Measurements from ENCODE around the gene CTNNA2. TPM values are rescaled to one million over a fixed set of nuclear protein-coding genes. Genes with fewer than 3 reads are reported as not detected.

CTNNA2 gene
- total RNA-seq, 5 donors from 2014 or later (not counting 1 experiment from before 2014, with no cell fraction given), result not detected

DNA sequence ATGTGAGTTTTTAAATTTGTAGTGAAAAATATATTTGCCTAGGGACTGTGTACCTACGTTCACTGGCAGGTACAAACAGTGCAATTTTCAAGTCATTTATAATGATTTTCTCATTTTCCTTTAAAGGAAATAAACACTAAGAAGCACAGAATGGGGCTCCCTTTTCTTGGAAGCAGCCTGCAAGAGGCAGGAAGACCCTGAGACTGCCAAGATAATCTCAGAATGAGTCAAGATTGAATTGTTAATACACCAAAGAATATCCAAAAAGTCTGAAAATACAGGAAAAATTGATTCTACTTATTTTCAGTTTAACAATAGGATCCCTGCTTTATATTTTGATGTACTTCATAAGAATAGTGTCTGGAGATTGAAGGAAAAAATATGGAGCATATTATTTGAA, 331.2 kb downstream of the CTNNA2 start:
- no peak overlapping the region for H3K4me3 ChIP-seq (ENCODE audit: control insufficient read depth in 1 of 2, extremely low read depth in 1 of 2, low read length in 1 of 2)
- CTCF ChIA-PET, result no interaction called here
- no peak overlapping the region for H3K4me3 Mint-ChIP-seq
- H3K27me3 Mint-ChIP-seq, result no peaks in the 10 kb centered on the region
- no peaks in the 10 kb centered on the region for H3K27me3 ChIP-seq (replicated peaks in 1 of 2; ENCODE audit: control insufficient read depth in 2 of 2, extremely low read depth in 1 of 2, insufficient read depth in 2 of 2, low read length in 1 of 2)
- H3K9me3 Mint-ChIP-seq, result peaks cover 3 to 7% (median 4%) of the 10 kb centered on the region in 3 donors
- DNase-seq (no peak), ATAC-seq (replicated peaks in 1 of 4) (no peak)
- H3K4me1 ChIP-seq (ENCODE audit: control insufficient read depth in 1 of 2, extremely low read depth in 1 of 2, insufficient read depth in 2 of 2, low read length in 2 of 2), result no peaks in the 10 kb centered on the region
- H3K36me3 Mint-ChIP-seq, result no peaks in the 10 kb centered on the region
- H3K27ac Mint-ChIP-seq, result no peak overlapping the region
- WGBS (ENCODE audit: insufficient coverage), result 40% methylated on average over 1 of the region's 1 CpG
- H3K4me1 Mint-ChIP-seq, result no peaks in the 10 kb centered on the region
- H3K36me3 ChIP-seq (ENCODE audit: control insufficient read depth in 2 of 2, extremely low read depth in 1 of 2, insufficient read depth in 1 of 2, low read length in 1 of 2), result no peaks in the 10 kb centered on the region
- no peaks in the 10 kb centered on the region for H3K9me3 ChIP-seq
- POLR2A ChIA-PET, result no interaction called here
- H3K27ac ChIP-seq (ENCODE audit: low read length), result no peak overlapping the region

DNA sequence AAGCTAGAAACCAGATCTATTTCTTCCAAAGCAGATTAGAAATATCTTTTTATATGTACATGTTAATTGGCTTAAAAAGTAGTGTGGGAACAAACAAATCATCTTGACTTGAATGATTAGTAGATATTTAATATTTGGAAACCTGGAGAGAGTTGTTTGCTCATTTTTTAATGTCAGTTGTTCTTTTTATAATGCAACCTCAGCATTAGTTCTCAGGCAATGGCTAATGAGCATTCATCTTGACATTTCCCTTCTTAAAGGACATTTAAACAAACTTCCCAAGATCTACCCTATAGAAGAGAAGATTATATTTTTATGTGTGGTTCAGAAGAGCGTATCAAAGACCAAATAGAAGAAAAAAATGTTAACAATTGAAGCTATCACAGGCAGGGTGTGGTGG, 334.0 kb downstream of the CTNNA2 start:
- Histone ChIP-seq H3K9me3 (no peaks in the 10 kb centered on the region), H3K4me1 (ENCODE audit: control insufficient read depth in 1 of 2, extremely low read depth in 1 of 2, insufficient read depth in 2 of 2, low read length in 2 of 2) (no peaks in the 10 kb centered on the region), H3K36me3 (ENCODE audit: control insufficient read depth in 2 of 2, extremely low read depth in 1 of 2, insufficient read depth in 1 of 2, low read length in 1 of 2) (no peaks in the 10 kb centered on the region), H3K27ac (ENCODE audit: low read length) (no peak overlapping the region), H3K27me3 (replicated peaks in 1 of 2; ENCODE audit: control insufficient read depth in 2 of 2, extremely low read depth in 1 of 2, insufficient read depth in 2 of 2, low read length in 1 of 2) (no peaks in the 10 kb centered on the region), H3K4me3 (ENCODE audit: control insufficient read depth in 1 of 2, extremely low read depth in 1 of 2, low read length in 1 of 2) (no peak overlapping the region)
- Mint-ChIP-seq H3K27ac (no peak overlapping the region), H3K4me3 (no peak overlapping the region), H3K27me3 (no peaks in the 10 kb centered on the region), H3K9me3 (peaks cover 3 to 6% (median 3%) of the 10 kb centered on the region in 3 donors), H3K4me1 (no peaks in the 10 kb centered on the region), H3K36me3 (no peaks in the 10 kb centered on the region)
- ChIA-PET POLR2A (no interaction called here), CTCF (no interaction called here)
- DNase-seq (no peak), ATAC-seq (replicated peaks in 1 of 4) (no peak)
- no CpG with 5 or more reads among the region's 1 CpG for WGBS (ENCODE audit: insufficient coverage)

DNA sequence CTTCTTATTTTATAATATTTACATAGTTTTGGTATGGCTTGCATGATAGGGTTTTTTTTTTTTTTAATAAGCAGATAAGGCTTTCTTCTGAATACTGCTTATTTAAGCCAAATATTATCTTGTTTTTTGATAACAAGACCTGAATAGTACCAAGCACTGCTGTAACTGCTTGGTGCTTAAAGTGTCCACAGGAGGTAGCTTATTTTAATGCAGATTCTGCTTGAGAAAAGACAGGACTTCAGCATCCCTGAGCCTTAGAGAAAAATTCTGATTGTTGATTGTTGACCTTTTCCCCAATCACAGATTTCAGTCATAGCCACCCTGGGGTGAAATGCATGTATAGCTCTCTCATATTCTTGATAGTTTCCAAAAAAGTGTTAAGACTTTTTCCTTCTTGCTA, 336.4 kb downstream of the CTNNA2 start:
- no peak overlapping the region for H3K27ac ChIP-seq (ENCODE audit: low read length)
- ChIA-PET POLR2A (no interaction called here), CTCF (no interaction called here)
- no peak overlapping the region for H3K4me3 Mint-ChIP-seq
- H3K27me3 Mint-ChIP-seq, result no peaks in the 10 kb centered on the region
- ATAC-seq (replicated peaks in 1 of 4), result no peak
- H3K9me3 ChIP-seq, result no peaks in the 10 kb centered on the region
- H3K27ac Mint-ChIP-seq, result no peak overlapping the region
- no peak overlapping the region for H3K4me3 ChIP-seq (ENCODE audit: control insufficient read depth in 1 of 2, extremely low read depth in 1 of 2, low read length in 1 of 2)
- peaks cover 1 to 6% (median 3%) of the 10 kb centered on the region in 3 donors for H3K9me3 Mint-ChIP-seq
- no peaks in the 10 kb centered on the region for H3K4me1 ChIP-seq (ENCODE audit: control insufficient read depth in 1 of 2, extremely low read depth in 1 of 2, insufficient read depth in 2 of 2, low read length in 2 of 2)
- H3K36me3 ChIP-seq (ENCODE audit: control insufficient read depth in 2 of 2, extremely low read depth in 1 of 2, insufficient read depth in 1 of 2, low read length in 1 of 2), result no peaks in the 10 kb centered on the region
- no peak for DNase-seq
- no peaks in the 10 kb centered on the region for H3K27me3 ChIP-seq (replicated peaks in 1 of 2; ENCODE audit: control insufficient read depth in 2 of 2, extremely low read depth in 1 of 2, insufficient read depth in 2 of 2, low read length in 1 of 2)
- no peaks in the 10 kb centered on the region for H3K4me1 Mint-ChIP-seq
- H3K36me3 Mint-ChIP-seq, result no peaks in the 10 kb centered on the region

DNA sequence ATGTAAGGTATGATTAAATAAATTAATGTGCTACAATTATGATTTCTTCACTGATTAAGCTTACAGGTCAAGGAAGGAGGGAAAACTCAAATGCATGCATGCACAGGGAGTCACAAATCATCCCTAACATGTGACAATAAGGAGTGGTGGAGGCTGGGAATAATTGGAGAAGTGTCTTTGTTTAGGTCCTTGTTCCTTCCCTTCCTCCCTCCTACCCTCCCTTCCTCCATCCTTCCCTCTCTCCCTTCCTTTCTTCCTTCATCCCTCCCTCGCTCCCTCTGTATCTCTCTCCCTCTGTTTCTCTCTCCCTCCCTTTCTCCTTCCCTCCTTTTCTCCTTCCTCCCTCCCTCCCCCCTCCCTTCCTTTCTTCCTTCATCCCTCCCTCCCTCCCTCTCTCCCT, 337.1 kb downstream of the CTNNA2 start:
- no peaks in the 10 kb centered on the region for H3K27me3 Mint-ChIP-seq
- H3K4me3 Mint-ChIP-seq, result no peak overlapping the region
- DNase-seq (no peak), ATAC-seq (replicated peaks in 1 of 4) (no peak)
- H3K4me1 Mint-ChIP-seq, result no peaks in the 10 kb centered on the region
- H3K36me3 Mint-ChIP-seq, result no peaks in the 10 kb centered on the region
- Histone ChIP-seq H3K9me3 (no peaks in the 10 kb centered on the region), H3K4me3 (ENCODE audit: control insufficient read depth in 1 of 2, extremely low read depth in 1 of 2, low read length in 1 of 2) (no peak overlapping the region), H3K4me1 (ENCODE audit: control insufficient read depth in 1 of 2, extremely low read depth in 1 of 2, insufficient read depth in 2 of 2, low read length in 2 of 2) (no peaks in the 10 kb centered on the region), H3K36me3 (ENCODE audit: control insufficient read depth in 2 of 2, extremely low read depth in 1 of 2, insufficient read depth in 1 of 2, low read length in 1 of 2) (no peaks in the 10 kb centered on the region), H3K27me3 (replicated peaks in 1 of 2; ENCODE audit: control insufficient read depth in 2 of 2, extremely low read depth in 1 of 2, insufficient read depth in 2 of 2, low read length in 1 of 2) (no peaks in the 10 kb centered on the region), H3K27ac (ENCODE audit: low read length) (no peak overlapping the region)
- POLR2A ChIA-PET, result no interaction called here
- no peak overlapping the region for H3K27ac Mint-ChIP-seq
- no CpG with 5 or more reads among the region's 1 CpG for WGBS (ENCODE audit: insufficient coverage)
- CTCF ChIA-PET, result no interaction called here
- H3K9me3 Mint-ChIP-seq, result peaks cover 0 to 8% (median 6%) of the 10 kb centered on the region in 3 donors

- ATAC-seq (replicated peaks in 1 of 4), result no peak
- Mint-ChIP-seq H3K36me3 (no peaks in the 10 kb centered on the region), H3K9me3 (peaks cover 0 to 11% (median 9%) of the 10 kb centered on the region in 3 donors), H3K27ac (no peak overlapping the region), H3K27me3 (no peaks in the 10 kb centered on the region), H3K4me3 (no peak overlapping the region), H3K4me1 (no peaks in the 10 kb centered on the region)
- Histone ChIP-seq H3K4me3 (ENCODE audit: control insufficient read depth in 1 of 2, extremely low read depth in 1 of 2, low read length in 1 of 2) (no peak overlapping the region), H3K27ac (ENCODE audit: low read length) (no peak overlapping the region), H3K9me3 (no peaks in the 10 kb centered on the region), H3K36me3 (ENCODE audit: control insufficient read depth in 2 of 2, extremely low read depth in 1 of 2, insufficient read depth in 1 of 2, low read length in 1 of 2) (no peaks in the 10 kb centered on the region), H3K27me3 (replicated peaks in 1 of 2; ENCODE audit: control insufficient read depth in 2 of 2, extremely low read depth in 1 of 2, insufficient read depth in 2 of 2, low read length in 1 of 2) (no peaks in the 10 kb centered on the region), H3K4me1 (ENCODE audit: control insufficient read depth in 1 of 2, extremely low read depth in 1 of 2, insufficient read depth in 2 of 2, low read length in 2 of 2) (no peaks in the 10 kb centered on the region)
- ChIA-PET CTCF (no interaction called here), POLR2A (no interaction called here)
- DNase-seq, result no peak
These were observed 338.1 kb downstream of the CTNNA2 start for GRCh38 chr2:79850912-79851311.

DNA sequence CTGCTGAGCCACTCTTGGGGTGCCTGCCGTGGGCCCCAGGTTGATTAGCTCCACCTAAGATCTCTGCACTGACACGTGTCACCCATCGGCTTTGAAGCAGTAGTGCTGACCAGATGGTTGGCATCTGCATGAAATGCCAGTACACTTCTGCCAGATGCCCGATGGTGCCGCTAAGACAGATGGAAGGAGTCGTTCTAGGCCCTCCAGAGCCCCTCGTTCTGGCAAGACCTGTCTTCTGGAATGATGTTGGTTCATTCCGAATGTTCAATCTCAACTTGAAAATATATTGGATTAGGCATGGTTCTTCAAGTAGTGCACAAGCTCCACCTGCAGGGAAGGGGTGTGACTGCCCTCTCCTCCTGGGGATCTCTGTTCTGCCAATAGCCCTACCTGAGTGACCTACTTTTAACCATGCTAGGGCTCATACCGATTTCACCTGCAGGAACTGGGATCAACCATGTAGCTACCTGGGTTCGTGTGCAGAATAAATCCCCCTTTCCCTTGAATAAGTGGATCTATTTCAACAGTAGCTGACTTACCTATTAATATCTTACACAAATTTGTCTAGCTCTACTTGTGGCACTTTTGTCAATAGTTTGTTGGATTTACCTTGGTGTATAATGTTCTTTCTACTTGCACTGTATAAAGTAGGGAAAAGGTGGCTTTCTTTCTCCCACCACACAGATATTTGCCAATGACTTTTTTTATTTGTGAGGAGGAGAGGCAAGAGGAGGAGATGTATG, 342.6 kb downstream of the CTNNA2 start:
- Histone ChIP-seq H3K27me3 (replicated peaks in 1 of 2; ENCODE audit: control insufficient read depth in 2 of 2, extremely low read depth in 1 of 2, insufficient read depth in 2 of 2, low read length in 1 of 2) (no peaks in the 10 kb centered on the region), H3K9me3 (no peaks in the 10 kb centered on the region), H3K4me3 (ENCODE audit: control insufficient read depth in 1 of 2, extremely low read depth in 1 of 2, low read length in 1 of 2) (no peak overlapping the region), H3K36me3 (ENCODE audit: control insufficient read depth in 2 of 2, extremely low read depth in 1 of 2, insufficient read depth in 1 of 2, low read length in 1 of 2) (no peaks in the 10 kb centered on the region), H3K27ac (ENCODE audit: low read length) (no peak overlapping the region), H3K4me1 (ENCODE audit: control insufficient read depth in 1 of 2, extremely low read depth in 1 of 2, insufficient read depth in 2 of 2, low read length in 2 of 2) (no peaks in the 10 kb centered on the region)
- POLR2A ChIA-PET, result no interaction called here
- Mint-ChIP-seq H3K9me3 (peaks cover 0 to 14% (median 11%) of the 10 kb centered on the region in 3 donors), H3K36me3 (no peaks in the 10 kb centered on the region), H3K27me3 (no peaks in the 10 kb centered on the region), H3K4me1 (no peaks in the 10 kb centered on the region), H3K4me3 (no peak overlapping the region), H3K27ac (no peak overlapping the region)
- DNase-seq, result no peak
- WGBS (ENCODE audit: insufficient coverage), result 82% methylated on average over 5 of the region's 10 CpGs
- ATAC-seq (replicated peaks in 1 of 4), result no peak
- CTCF ChIA-PET, result no interaction called here

GRCh38 chr2:79857888-79858287, 345.0 kb downstream of the CTNNA2 start:
- no peak overlapping the region for H3K4me3 Mint-ChIP-seq

More at GRCh38 chr2:79857888-79858287, 345.0 kb downstream of the CTNNA2 start:
- H3K36me3 Mint-ChIP-seq, result no peaks in the 10 kb centered on the region
- H3K27ac Mint-ChIP-seq, result no peak overlapping the region
- Histone ChIP-seq H3K27me3 (replicated peaks in 1 of 2; ENCODE audit: control insufficient read depth in 2 of 2, extremely low read depth in 1 of 2, insufficient read depth in 2 of 2, low read length in 1 of 2) (no peaks in the 10 kb centered on the region), H3K36me3 (ENCODE audit: control insufficient read depth in 2 of 2, extremely low read depth in 1 of 2, insufficient read depth in 1 of 2, low read length in 1 of 2) (no peaks in the 10 kb centered on the region), H3K9me3 (no peaks in the 10 kb centered on the region), H3K27ac (ENCODE audit: low read length) (no peak overlapping the region), H3K4me3 (ENCODE audit: control insufficient read depth in 1 of 2, extremely low read depth in 1 of 2, low read length in 1 of 2) (no peak overlapping the region), H3K4me1 (ENCODE audit: control insufficient read depth in 1 of 2, extremely low read depth in 1 of 2, insufficient read depth in 2 of 2, low read length in 2 of 2) (no peaks in the 10 kb centered on the region)
- ChIA-PET POLR2A (no interaction called here), CTCF (no interaction called here)
- WGBS (ENCODE audit: insufficient coverage), result 97% methylated on average over 16 of the region's 17 CpGs
- no peaks in the 10 kb centered on the region for H3K27me3 Mint-ChIP-seq
- no peaks in the 10 kb centered on the region for H3K4me1 Mint-ChIP-seq
- DNase-seq (no peak), ATAC-seq (replicated peaks in 1 of 4) (no peak)
- H3K9me3 Mint-ChIP-seq, result peaks cover 0 to 14% (median 5%) of the 10 kb centered on the region in 3 donors
